T-cell (primary cell): Measurements from ENCODE around the gene IL34. TPM values are rescaled to one million over a fixed set of nuclear protein-coding genes. Genes with fewer than 3 reads are reported as not detected.

Experiments
- ATAC-seq, 4 experiments: fragments of 200-7000 bp in 3 of 4; fragments of 150-1000 bp in 1 of 4; cut with Tn5 transposase; replicated peaks in 1 of 4; 1 replicate in 3 of 4; 2 replicates in 1 of 4; pipeline ENCODE4 v1.10.0; 2021; ENCODE audit warnings: moderate library complexity in 3 of 4, mild to moderate bottlenecking in 2 of 4, moderate number of reproducible peaks in 1 of 4
- CTCF ChIA-PET, 2 donors: fragments of 300-600 bp; sonication (Branson Sonifier 250); formaldehyde crosslinking; loops; one replicate each; lab custom pipeline; 2022; ENCODE audit warnings: antibody characterized with exemption in 2 of 2; lab: Charles Lee
- POLR2A ChIA-PET, 2 donors: fragments of 300-600 bp; sonication (Branson Sonifier 250); formaldehyde crosslinking; loops; one replicate each; lab custom pipeline; 2022; ENCODE audit warnings: antibody characterized with exemption in 2 of 2; lab: Charles Lee
- DNase-seq, 35 experiments: peaks; one replicate each; pipeline versions ENCODE4 v3.0.0 to v3.0.0-alpha.2; 2013 to 2023
- H3K27ac ChIP-seq: one replicate; pipeline ENCODE4 v1.5.1; 2013; ENCODE audit warnings: low read length
- H3K27me3 ChIP-seq, 2 experiments: replicated peaks in 1 of 2; 1 replicate in 1 of 2; 2 replicates in 1 of 2; pipeline versions ENCODE4 v1.6.1 to v1.7.0; 2013; ENCODE audit warnings: low read length in 1 of 2, mixed read lengths in 1 of 2; ENCODE audit not compliant: control insufficient read depth in 2 of 2, insufficient read depth in 2 of 2; ENCODE audit errors: extremely low read depth in 1 of 2
- H3K36me3 ChIP-seq, 2 donors: 1 replicate in 1 of 2; 2 replicates in 1 of 2; pipeline versions ENCODE4 v1.6.1 to v1.7.0; 2013; ENCODE audit warnings: low read length in 1 of 2; ENCODE audit not compliant: control insufficient read depth in 2 of 2, insufficient read depth in 1 of 2; ENCODE audit errors: extremely low read depth in 1 of 2
- H3K4me1 ChIP-seq, 2 experiments: 1 replicate in 1 of 2; 2 replicates in 1 of 2; pipeline versions ENCODE4 v1.6.1 to v1.7.0; 2013; ENCODE audit warnings: low read length in 2 of 2, mixed read lengths in 1 of 2; ENCODE audit not compliant: insufficient read depth in 2 of 2, control insufficient read depth in 1 of 2; ENCODE audit errors: extremely low read depth in 1 of 2
- H3K4me3 ChIP-seq, 2 donors: 1 replicate in 1 of 2; 2 replicates in 1 of 2; pipeline versions ENCODE4 v1.5.1 to v1.7.0; 2013; ENCODE audit warnings: mild to moderate bottlenecking in 2 of 2, low read length in 1 of 2, moderate library complexity in 1 of 2; ENCODE audit not compliant: control insufficient read depth in 1 of 2; ENCODE audit errors: extremely low read depth in 1 of 2
- H3K9me3 ChIP-seq: 2 replicates; pipeline ENCODE4 v1.7.0; 2013
- H3K27ac Mint-ChIP-seq, 2 donors: one replicate each; pipeline ENCODE4 v1.8.0; 2020 to 2021; ENCODE audit warnings: mild to moderate bottlenecking in 2 of 2, mixed read lengths in 2 of 2
- H3K27me3 Mint-ChIP-seq, 2 donors: one replicate each; pipeline ENCODE4 v1.8.0; 2021 to 2022; ENCODE audit warnings: mixed read lengths in 2 of 2
- H3K36me3 Mint-ChIP-seq: one replicate; pipeline ENCODE4 v1.8.0; 2021; ENCODE audit warnings: mixed read lengths
- H3K4me1 Mint-ChIP-seq, 3 donors: one replicate each; pipeline ENCODE4 v1.8.0; 2020 to 2022; ENCODE audit warnings: mixed read lengths in 3 of 3, mild to moderate bottlenecking in 1 of 3
- H3K4me3 Mint-ChIP-seq, 3 donors: one replicate each; pipeline ENCODE4 v1.8.0; 2020 to 2022; ENCODE audit warnings: mild to moderate bottlenecking in 3 of 3, mixed read lengths in 3 of 3, moderate library complexity in 3 of 3
- H3K9me3 Mint-ChIP-seq, 3 donors: one replicate each; pipeline ENCODE4 v1.8.0; 2020 to 2022; ENCODE audit warnings: mixed read lengths in 3 of 3
- WGBS: methylation state at CpG from one replicate; pipeline ENCODE4 v1.1.5; 2013; ENCODE audit warnings: missing lambda C conversion rate; ENCODE audit not compliant: insufficient coverage; 5-methylcytosine and 5-hydroxymethylcytosine counted together
- total RNA-seq, 35 experiments: library from RNA in 6 of 35; stranded (reverse) in 6 of 35; fragments of 120-200 nt in 1 of 35; gene quantifications; one replicate each; pipeline versions ENCODE4 v1.2.1 to v1.2.4 and lab custom pipeline; 2013 to 2026

The IL34 gene
- total RNA-seq, 5 donors from 2014 or later (not counting 1 experiment from before 2014, with no cell fraction given), result 0.20 to 0.53 (median 0.45) TPM; not detected in 2

- WGBS, result 61% methylated on average over 8 of the region's 19 CpGs
- peak overlapping the region in 1 of 3 donors; percentile 65 for H3K4me3 Mint-ChIP-seq
Observed at GRCh38 chr16:70696952-70697593, 50.7 kb downstream of the IL34 start.

GRCh38 chr16:70697594-70698170, 51.3 kb downstream of the IL34 start:
- H3K4me3 ChIP-seq, result no peak overlapping the region
- no peak for DNase-seq
- H3K9me3 Mint-ChIP-seq, result no peaks in the 10 kb centered on the region
- POLR2A ChIA-PET, result interaction anchor here in 1 of 2 donors (0.6 kb wide), 1 partner anchor 84 kb away, joined by 5 read pairs; no protein-coding TSS in a partner anchor
- H3K27me3 Mint-ChIP-seq, result no peaks in the 10 kb centered on the region
- H3K36me3 Mint-ChIP-seq, result peaks cover 9% of the 10 kb centered on the region
- 88% methylated on average over 12 of the region's 14 CpGs for WGBS
- no peak overlapping the region for H3K27ac ChIP-seq
- H3K27me3 ChIP-seq, result no peaks in the 10 kb centered on the region
- peaks cover 26 to 34% (median 34%) of the 10 kb centered on the region in 3 donors for H3K4me1 Mint-ChIP-seq
- H3K36me3 ChIP-seq, result peaks cover 13 to 15% of the 10 kb centered on the region in 2 donors
- no peak overlapping the region for H3K4me3 Mint-ChIP-seq
- CTCF ChIA-PET, result no interaction called here
- no peaks in the 10 kb centered on the region for H3K9me3 ChIP-seq
- peak overlapping the region in 1 of 2 donors; percentile 77 for H3K27ac Mint-ChIP-seq
- peaks cover 16 to 41% of the 10 kb centered on the region in 2 experiments for H3K4me1 ChIP-seq
- no peak for ATAC-seq

More at GRCh38 chr16:70696952-70697593, 50.7 kb downstream of the IL34 start:
- ATAC-seq (peak; percentile 31 to 78 (median 57)), DNase-seq (peak in 24 of 35 experiments; percentile 6 to 60 (median 18))
- POLR2A ChIA-PET, result interaction anchor here in 1 of 2 donors (0.6 kb wide), 1 partner anchor 83 kb away, joined by 5 read pairs; no protein-coding TSS in a partner anchor
- H3K4me1 ChIP-seq, result peaks cover 16 to 41% of the 10 kb centered on the region in 2 experiments
- peaks cover 13 to 15% of the 10 kb centered on the region in 2 donors for H3K36me3 ChIP-seq
- H3K27me3 ChIP-seq, result no peaks in the 10 kb centered on the region
- H3K27me3 Mint-ChIP-seq, result no peaks in the 10 kb centered on the region
- no peaks in the 10 kb centered on the region for H3K9me3 ChIP-seq
- H3K36me3 Mint-ChIP-seq, result peaks cover 9% of the 10 kb centered on the region
- H3K4me3 ChIP-seq, result no peak overlapping the region
- H3K27ac Mint-ChIP-seq, result peak overlapping the region in 1 of 2 donors; percentile 77
- H3K4me1 Mint-ChIP-seq, result peaks cover 26 to 34% (median 32%) of the 10 kb centered on the region in 3 donors
- no peak overlapping the region for H3K27ac ChIP-seq
- H3K9me3 Mint-ChIP-seq, result no peaks in the 10 kb centered on the region
- CTCF ChIA-PET, result no interaction called here

- CTCF ChIA-PET, result no interaction called here
Observed at GRCh38 chr16:70698901-70699300, 52.5 kb downstream of the IL34 start.

GRCh38 chr16:70699696-70700095, 53.3 kb downstream of the IL34 start:
- Histone ChIP-seq H3K36me3 (peaks cover 13 to 15% of the 10 kb centered on the region in 2 donors), H3K4me3 (no peak overlapping the region), H3K27me3 (no peaks in the 10 kb centered on the region), H3K4me1 (peaks cover 16 to 34% of the 10 kb centered on the region in 2 experiments), H3K27ac (no peak overlapping the region), H3K9me3 (no peaks in the 10 kb centered on the region)
- H3K36me3 Mint-ChIP-seq, result peaks cover 9% of the 10 kb centered on the region
- CTCF ChIA-PET, result no interaction called here
- H3K4me3 Mint-ChIP-seq, result no peak overlapping the region
- no peak for DNase-seq
- H3K4me1 Mint-ChIP-seq, result peaks cover 26 to 39% (median 34%) of the 10 kb centered on the region in 3 donors
- no peak overlapping the region for H3K27ac Mint-ChIP-seq
- H3K27me3 Mint-ChIP-seq, result no peaks in the 10 kb centered on the region
- no peaks in the 10 kb centered on the region for H3K9me3 Mint-ChIP-seq
- POLR2A ChIA-PET, result no interaction called here
- no peak for ATAC-seq
- 100% methylated on average over 10 of the region's 17 CpGs for WGBS

More at GRCh38 chr16:70698901-70699300, 52.5 kb downstream of the IL34 start:
- DNase-seq (no peak), ATAC-seq (no peak)
- H3K9me3 Mint-ChIP-seq, result no peaks in the 10 kb centered on the region
- 92% methylated on average over 8 of the region's 10 CpGs for WGBS
- peaks cover 13 to 15% of the 10 kb centered on the region in 2 donors for H3K36me3 ChIP-seq
- no peak overlapping the region for H3K27ac ChIP-seq
- POLR2A ChIA-PET, result no interaction called here
- H3K4me3 ChIP-seq, result no peak overlapping the region
- H3K27me3 Mint-ChIP-seq, result no peaks in the 10 kb centered on the region
- H3K27ac Mint-ChIP-seq, result no peak overlapping the region
- H3K4me1 Mint-ChIP-seq, result peaks cover 26 to 36% (median 34%) of the 10 kb centered on the region in 3 donors
- no peak overlapping the region for H3K4me3 Mint-ChIP-seq
- peaks cover 9% of the 10 kb centered on the region for H3K36me3 Mint-ChIP-seq
- H3K27me3 ChIP-seq, result no peaks in the 10 kb centered on the region
- peaks cover 16 to 36% of the 10 kb centered on the region in 2 experiments for H3K4me1 ChIP-seq
- H3K9me3 ChIP-seq, result no peaks in the 10 kb centered on the region

- Histone ChIP-seq H3K27me3 (no peaks in the 10 kb centered on the region), H3K4me3 (no peak overlapping the region), H3K27ac (no peak overlapping the region), H3K4me1 (peaks cover 14 to 27% of the 10 kb centered on the region in 2 experiments), H3K36me3 (peaks cover 13 to 15% of the 10 kb centered on the region in 2 donors), H3K9me3 (no peaks in the 10 kb centered on the region)
- H3K27me3 Mint-ChIP-seq, result no peaks in the 10 kb centered on the region
- no peak overlapping the region for H3K4me3 Mint-ChIP-seq
- ATAC-seq (no peak), DNase-seq (no peak)
- no peak overlapping the region for H3K27ac Mint-ChIP-seq
- H3K9me3 Mint-ChIP-seq, result no peaks in the 10 kb centered on the region
- ChIA-PET POLR2A (no interaction called here), CTCF (no interaction called here)
- peaks cover 7% of the 10 kb centered on the region for H3K36me3 Mint-ChIP-seq
- WGBS, result 84% methylated on average over 18 of the region's 30 CpGs
- H3K4me1 Mint-ChIP-seq, result peaks cover 24 to 36% (median 32%) of the 10 kb centered on the region in 3 donors
Observed at GRCh38 chr16:70700101-70701020, 54.0 kb downstream of the IL34 start.

- H3K4me3 ChIP-seq, result no peak overlapping the region
- no peaks in the 10 kb centered on the region for H3K9me3 Mint-ChIP-seq
- ATAC-seq (no peak), DNase-seq (no peak)
- H3K4me1 Mint-ChIP-seq, result peaks cover 18 to 29% (median 26%) of the 10 kb centered on the region in 3 donors
- no peak overlapping the region for H3K27ac ChIP-seq
- H3K27me3 ChIP-seq, result no peaks in the 10 kb centered on the region
- H3K9me3 ChIP-seq, result no peaks in the 10 kb centered on the region
- WGBS, result 93% methylated on average over 3 of the region's 3 CpGs
- no peak overlapping the region for H3K27ac Mint-ChIP-seq
- H3K36me3 Mint-ChIP-seq, result peaks cover 6% of the 10 kb centered on the region
- POLR2A ChIA-PET, result no interaction called here
- no peak overlapping the region for H3K4me3 Mint-ChIP-seq
- peaks cover 10 to 20% of the 10 kb centered on the region in 2 experiments for H3K4me1 ChIP-seq
- H3K27me3 Mint-ChIP-seq, result no peaks in the 10 kb centered on the region
- CTCF ChIA-PET, result no interaction called here
- H3K36me3 ChIP-seq, result peaks cover 13 to 15% of the 10 kb centered on the region in 2 donors
Observed at GRCh38 chr16:70701036-70701435, 54.7 kb downstream of the IL34 start.
